ENCODE data around the gene FBLIM1.
"Not testable (repeated sequence)": the region's sequence is repeated elsewhere in the genome, so short reads cannot be mapped to it uniquely, and the experiment has no call there.

Gene FBLIM1

GRCh38 chr1:15770313-15770962, 11.8 kb downstream of the FBLIM1 start:
- DNase-seq, result no peak

- no peak for DNase-seq
Measured at GRCh38 chr1:15771836-15772515, 13.4 kb downstream of the FBLIM1 start.

- no peak for DNase-seq
Measured at GRCh38 chr1:15775706-15776105, 17.1 kb downstream of the FBLIM1 start.

GRCh38 chr1:15777909-15778707, 19.5 kb downstream of the FBLIM1 start:
- DNase-seq, result peak in 2 of 4 experiments; percentile 8 to 38

GRCh38 chr1:15785683-15786082, 27.1 kb downstream of the FBLIM1 start:
- no peak for DNase-seq

GRCh38 chr1:15786581-15786980, 28.0 kb downstream of the FBLIM1 start:
- DNase-seq, result no peak

GRCh38 chr1:15788624-15789301, 30.2 kb downstream of the FBLIM1 start:
- DNase-seq, result peak; percentile 84 to 95 (median 90)

- DNase-seq, result no peak
Measured at GRCh38 chr1:15796086-15796462, 37.5 kb downstream of the FBLIM1 start.

GRCh38 chr1:15797614-15798390, 39.2 kb downstream of the FBLIM1 start:
- no peak for DNase-seq

GRCh38 chr1:15799004-15799867, 40.6 kb downstream of the FBLIM1 start:
- DNase-seq, result peak; percentile 38 to 62 (median 53)

- DNase-seq, result peak in 2 of 4 experiments; percentile 31 to 33
Measured at GRCh38 chr1:15799928-15800835, 41.6 kb downstream of the FBLIM1 start.

GRCh38 chr1:15802234-15802965, 43.8 kb downstream of the FBLIM1 start:
- DNase-seq, result peak in 1 of 4 experiments; percentile 12

- DNase-seq, result peak in 3 of 4 experiments; percentile 44 to 59 (median 44)
Measured at GRCh38 chr1:15803380-15803779, 44.8 kb downstream of the FBLIM1 start.

- DNase-seq, result no peak
Measured at GRCh38 chr1:15804060-15804459, 45.5 kb downstream of the FBLIM1 start.

- no peak for DNase-seq
Measured at GRCh38 chr1:15807121-15807520, 48.5 kb downstream of the FBLIM1 start.

GRCh38 chr1:15807549-15807948, 49.0 kb downstream of the FBLIM1 start, which contains the start of gene UQCRHL:
TSS of gene UQCRHL (minus strand) at chr1:15807649. CDS start at chr1:15807649, 0 bp downstream.
- not testable (repeated sequence) for DNase-seq

GRCh38 chr1:15808955-15809354, 50.4 kb downstream of the FBLIM1 start:
- no peak for DNase-seq

GRCh38 chr1:15810073-15810472, 51.5 kb downstream of the FBLIM1 start:
- DNase-seq, result no peak

GRCh38 chr1:15816674-15817073, 58.1 kb downstream of the FBLIM1 start:
- DNase-seq, result no peak

Data from suppressor macrophage (primary cell).